ENCODE data around the gene SYT9. TPM values are rescaled to one million over a fixed set of nuclear protein-coding genes. Genes with fewer than 3 reads are reported as not detected.

SYT9 gene, protein sequence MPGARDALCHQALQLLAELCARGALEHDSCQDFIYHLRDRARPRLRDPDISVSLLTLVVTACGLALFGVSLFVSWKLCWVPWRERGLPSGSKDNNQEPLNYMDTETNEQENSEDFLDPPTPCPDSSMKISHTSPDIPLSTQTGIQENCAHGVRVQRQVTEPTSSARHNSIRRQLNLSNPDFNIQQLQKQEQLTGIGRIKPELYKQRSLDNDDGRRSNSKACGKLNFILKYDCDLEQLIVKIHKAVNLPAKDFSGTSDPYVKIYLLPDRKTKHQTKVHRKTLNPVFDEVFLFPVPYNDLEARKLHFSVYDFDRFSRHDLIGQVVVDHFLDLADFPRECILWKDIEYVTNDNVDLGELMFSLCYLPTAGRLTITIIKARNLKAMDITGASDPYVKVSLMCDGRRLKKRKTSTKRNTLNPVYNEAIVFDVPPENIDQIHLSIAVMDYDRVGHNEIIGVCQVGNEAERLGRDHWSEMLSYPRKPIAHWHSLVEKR
- 2.6 TPM for total RNA-seq
- polyA plus RNA-seq = 1.3 TPM

GRCh38 chr11:7251836-7252682, at the start of gene SYT9:
Gene SYT9, plus strand, starts transcription at chr11:7251904. Its CDS starts 283 bp downstream, at chr11:7252187.
- WGBS = under 1% methylated on average over 84 of the region's 84 CpGs
- Histone ChIP-seq H3K4me3 (ENCODE audit: low read depth, low read length) (peak within 1 kb of the TSS; percentile 54), H3K27ac (ENCODE audit: low read depth) (no peak within 1 kb of the TSS), H3K36me3 (ENCODE audit: insufficient read depth) (no peaks in the 10 kb centered on the region), H3K4me1 (ENCODE audit: insufficient read depth) (no peaks in the 10 kb centered on the region)
- DNase-seq (ENCODE audit: extremely low spot score) = no peak

DNA sequence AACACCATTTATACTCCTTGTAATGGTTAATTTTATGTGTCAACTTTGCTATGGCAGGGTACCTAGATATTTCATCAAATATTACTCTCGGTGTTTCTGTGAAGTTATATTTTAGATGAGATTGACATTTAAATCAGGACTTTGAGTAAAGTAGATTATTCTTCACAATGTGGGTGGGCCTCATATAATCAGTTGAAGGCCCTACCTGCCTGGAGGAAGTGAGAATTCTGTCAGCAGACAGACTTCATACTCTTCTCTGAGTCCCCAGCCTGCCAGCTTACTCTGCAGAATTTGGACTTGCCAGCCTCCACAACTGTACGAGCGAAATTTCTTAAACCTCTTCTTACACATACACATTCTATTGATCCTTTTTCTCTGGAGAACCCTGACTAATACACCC, 49.3 kb upstream of the SYT9 start:
- WGBS = 94% methylated on average over 3 of the region's 3 CpGs
- Histone ChIP-seq H3K4me1 (ENCODE audit: insufficient read depth) (no peaks in the 10 kb centered on the region), H3K4me3 (ENCODE audit: low read depth, low read length) (no peak overlapping the region), H3K36me3 (ENCODE audit: insufficient read depth) (no peaks in the 10 kb centered on the region), H3K27ac (ENCODE audit: low read depth) (no peak overlapping the region)
- DNase-seq (ENCODE audit: extremely low spot score) = no peak

GRCh38 chr11:7204778-7205177, 46.9 kb upstream of the SYT9 start:
- Histone ChIP-seq H3K4me3 (ENCODE audit: low read depth, low read length) (no peak overlapping the region), H3K27ac (ENCODE audit: low read depth) (no peak overlapping the region), H3K4me1 (ENCODE audit: insufficient read depth) (no peaks in the 10 kb centered on the region), H3K36me3 (ENCODE audit: insufficient read depth) (no peaks in the 10 kb centered on the region)
- no peak for DNase-seq (ENCODE audit: extremely low spot score)
- WGBS = 42% methylated on average over 4 of the region's 4 CpGs

GRCh38 chr11:7208391-7208790, 43.3 kb upstream of the SYT9 start:
- no peaks in the 10 kb centered on the region for H3K4me1 ChIP-seq (ENCODE audit: insufficient read depth)
- 79% methylated on average over 7 of the region's 7 CpGs for WGBS
- no peak overlapping the region for H3K4me3 ChIP-seq (ENCODE audit: low read depth, low read length)
- H3K36me3 ChIP-seq (ENCODE audit: insufficient read depth) = no peaks in the 10 kb centered on the region
- H3K27ac ChIP-seq (ENCODE audit: low read depth) = no peak overlapping the region
- DNase-seq (ENCODE audit: extremely low spot score) = no peak

DNA sequence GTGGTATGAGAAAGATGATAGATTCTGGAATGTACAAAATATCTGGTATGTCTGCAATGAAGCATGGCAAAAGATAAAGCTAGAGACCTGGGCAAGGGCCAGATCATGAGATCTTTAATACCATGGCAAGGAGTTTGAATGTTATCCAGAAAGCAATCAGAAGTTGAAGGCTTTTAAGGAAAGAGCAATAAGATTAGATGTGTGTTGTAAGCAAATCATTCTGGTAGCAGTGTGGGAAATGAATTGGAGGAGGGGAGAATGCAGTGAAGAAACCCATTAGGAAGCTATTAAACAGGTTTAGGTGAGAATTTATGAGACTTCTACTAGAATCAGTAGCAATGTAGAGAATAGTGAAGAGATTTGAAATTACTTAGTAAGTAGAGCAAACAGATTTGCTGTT, 32.2 kb upstream of the SYT9 start:
- no peaks in the 10 kb centered on the region for H3K36me3 ChIP-seq (ENCODE audit: insufficient read depth)
- H3K4me1 ChIP-seq (ENCODE audit: insufficient read depth) = no peaks in the 10 kb centered on the region
- no peak for DNase-seq (ENCODE audit: extremely low spot score)
- H3K4me3 ChIP-seq (ENCODE audit: low read depth, low read length) = no peak overlapping the region
- H3K27ac ChIP-seq (ENCODE audit: low read depth) = no peak overlapping the region

- WGBS = 62% methylated on average over 3 of the region's 3 CpGs
- H3K4me3 ChIP-seq (ENCODE audit: low read depth, low read length) = no peak overlapping the region
- H3K36me3 ChIP-seq (ENCODE audit: insufficient read depth) = no peaks in the 10 kb centered on the region
- DNase-seq (ENCODE audit: extremely low spot score) = no peak
- H3K4me1 ChIP-seq (ENCODE audit: insufficient read depth) = no peaks in the 10 kb centered on the region
- H3K27ac ChIP-seq (ENCODE audit: low read depth) = no peak overlapping the region
Measured at GRCh38 chr11:7220636-7221035, 31.1 kb upstream of the SYT9 start.

- Histone ChIP-seq H3K27ac (ENCODE audit: low read depth) (no peak overlapping the region), H3K4me3 (ENCODE audit: low read depth, low read length) (no peak overlapping the region), H3K4me1 (ENCODE audit: insufficient read depth) (no peaks in the 10 kb centered on the region), H3K36me3 (ENCODE audit: insufficient read depth) (no peaks in the 10 kb centered on the region)
- WGBS = 27% methylated on average over 4 of the region's 4 CpGs
- no peak for DNase-seq (ENCODE audit: extremely low spot score)
Measured at GRCh38 chr11:7222619-7223018, 29.1 kb upstream of the SYT9 start.

DNA sequence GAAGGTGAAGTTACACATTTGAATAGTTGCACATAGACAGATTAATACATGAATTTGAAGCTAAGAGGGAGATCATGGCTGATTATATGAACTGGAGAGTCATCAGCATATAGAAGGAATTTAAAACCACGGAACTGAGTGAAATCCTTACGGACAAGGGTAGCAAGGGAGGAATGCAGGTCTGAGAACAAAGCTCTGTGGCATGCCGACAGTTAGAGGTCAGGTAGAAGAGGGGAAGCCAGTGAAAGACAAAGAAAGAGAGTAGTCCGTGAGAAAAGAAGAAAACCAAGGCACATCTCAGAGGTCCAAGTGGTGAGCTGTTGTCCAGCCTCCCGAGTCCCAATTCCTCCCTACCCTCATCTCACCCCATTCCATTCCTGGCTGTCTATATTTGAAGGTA, 11.8 kb upstream of the SYT9 start:
- 52% methylated on average over 5 of the region's 5 CpGs for WGBS
- no peak for DNase-seq (ENCODE audit: extremely low spot score)
- H3K4me1 ChIP-seq (ENCODE audit: insufficient read depth) = no peaks in the 10 kb centered on the region

GRCh38 chr11:7245341-7245740, 6.4 kb upstream of the SYT9 start:
- Histone ChIP-seq H3K4me1 (ENCODE audit: insufficient read depth) (no peaks in the 10 kb centered on the region), H3K36me3 (ENCODE audit: insufficient read depth) (no peaks in the 10 kb centered on the region), H3K4me3 (ENCODE audit: low read depth, low read length) (no peak overlapping the region), H3K27ac (ENCODE audit: low read depth) (no peak overlapping the region)
- no peak for DNase-seq (ENCODE audit: extremely low spot score)
- 59% methylated on average over 3 of the region's 3 CpGs for WGBS

More for the DNA sequence above, 11.8 kb upstream of the SYT9 start:
- Histone ChIP-seq H3K4me3 (ENCODE audit: low read depth, low read length) (no peak overlapping the region), H3K27ac (ENCODE audit: low read depth) (no peak overlapping the region), H3K36me3 (ENCODE audit: insufficient read depth) (no peaks in the 10 kb centered on the region)

- no peaks in the 10 kb centered on the region for H3K4me1 ChIP-seq (ENCODE audit: insufficient read depth)
- H3K27ac ChIP-seq (ENCODE audit: low read depth) = no peak overlapping the region
- no peaks in the 10 kb centered on the region for H3K36me3 ChIP-seq (ENCODE audit: insufficient read depth)
- no peak for DNase-seq (ENCODE audit: extremely low spot score)
- 42% methylated on average over 1 of the region's 1 CpG for WGBS
- no peak overlapping the region for H3K4me3 ChIP-seq (ENCODE audit: low read depth, low read length)
Measured at GRCh38 chr11:7246179-7246578, 5.5 kb upstream of the SYT9 start.

- Histone ChIP-seq H3K4me3 (ENCODE audit: low read depth, low read length) (no peak overlapping the region), H3K27ac (ENCODE audit: low read depth) (no peak overlapping the region), H3K4me1 (ENCODE audit: insufficient read depth) (no peaks in the 10 kb centered on the region), H3K36me3 (ENCODE audit: insufficient read depth) (no peaks in the 10 kb centered on the region)
- 82% methylated on average over 3 of the region's 3 CpGs for WGBS
- no peak for DNase-seq (ENCODE audit: extremely low spot score)
Measured at GRCh38 chr11:7250166-7250565, 1.5 kb upstream of the SYT9 start.

DNA sequence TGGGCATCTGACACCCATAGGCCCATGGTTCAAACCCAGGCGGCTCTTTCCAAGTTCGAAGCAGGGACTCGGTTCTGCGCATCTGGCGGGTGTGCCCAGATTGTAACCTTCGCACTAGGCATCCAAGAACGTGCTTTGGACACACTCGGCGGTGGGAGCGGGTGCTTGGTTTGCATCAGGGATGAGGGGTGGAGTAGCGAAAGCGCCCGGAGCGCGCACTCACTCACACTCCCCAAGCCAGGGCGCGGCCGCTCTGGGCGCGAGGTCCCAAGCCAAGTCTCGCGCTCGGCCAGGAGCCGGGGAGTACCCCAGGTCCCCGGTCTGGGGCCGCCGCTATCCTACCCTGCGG, 243 bp upstream of the SYT9 start:
- DNase-seq (ENCODE audit: extremely low spot score) = no peak
- Histone ChIP-seq H3K4me3 (ENCODE audit: low read depth, low read length) (peak overlapping the region; percentile 54), H3K4me1 (ENCODE audit: insufficient read depth) (no peaks in the 10 kb centered on the region), H3K36me3 (ENCODE audit: insufficient read depth) (no peaks in the 10 kb centered on the region), H3K27ac (ENCODE audit: low read depth) (no peak overlapping the region)
- WGBS = 3% methylated on average over 28 of the region's 28 CpGs

DNA sequence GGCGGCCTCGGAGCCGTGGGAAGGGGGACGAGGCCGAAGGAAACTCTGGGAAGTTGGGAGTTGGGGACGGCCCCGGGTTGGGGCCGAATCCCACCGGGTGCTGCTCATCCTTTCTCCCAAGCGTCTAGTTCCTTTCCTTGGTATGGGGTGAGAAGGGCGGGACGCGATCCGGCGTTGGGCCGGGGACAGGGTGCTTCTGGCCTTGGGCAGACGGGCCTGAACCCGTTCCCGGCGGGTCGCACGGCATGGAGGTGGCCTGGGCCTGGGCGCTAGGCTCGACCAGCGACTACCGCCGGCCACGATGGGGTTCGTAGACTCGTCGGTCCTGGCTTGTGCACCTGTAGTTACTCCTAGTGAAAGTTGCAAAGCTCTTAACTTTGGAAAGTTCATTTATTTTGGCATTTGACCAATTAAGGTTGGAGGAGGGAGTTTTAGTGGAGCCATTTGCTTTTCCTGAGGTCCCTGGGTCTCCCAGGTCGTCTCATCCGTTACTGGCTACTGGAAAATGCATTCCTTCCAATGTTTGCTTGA, 1.0 kb downstream of the SYT9 start:
- 17% methylated on average over 33 of the region's 33 CpGs for WGBS
- DNase-seq (ENCODE audit: extremely low spot score) = no peak
- H3K36me3 ChIP-seq (ENCODE audit: insufficient read depth) = no peaks in the 10 kb centered on the region
- H3K27ac ChIP-seq (ENCODE audit: low read depth) = no peak overlapping the region
- peak overlapping the region; percentile 54 for H3K4me3 ChIP-seq (ENCODE audit: low read depth, low read length)
- no peaks in the 10 kb centered on the region for H3K4me1 ChIP-seq (ENCODE audit: insufficient read depth)

DNA sequence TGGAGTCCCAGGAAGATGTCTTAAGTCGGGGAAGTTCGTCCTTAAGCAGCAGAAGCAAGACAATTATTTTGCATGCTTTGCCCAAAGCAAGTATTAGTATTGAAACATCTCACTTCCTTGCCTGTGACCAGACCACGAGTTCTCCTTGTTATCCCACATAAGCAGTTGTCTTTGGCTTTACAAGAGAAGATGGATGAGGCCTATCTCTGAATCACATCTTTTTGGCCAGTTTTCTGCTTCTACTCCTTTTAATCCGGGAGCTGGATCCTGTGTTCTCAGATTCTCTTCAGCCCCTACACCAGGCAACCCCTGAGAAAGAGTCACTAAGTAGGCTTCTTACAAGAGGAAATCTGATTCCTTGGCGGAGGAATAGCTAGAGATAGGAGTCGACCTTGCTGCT, 2.1 kb downstream of the SYT9 start:
- 74% methylated on average over 6 of the region's 6 CpGs for whole genome bisulfite sequencing

More for the DNA sequence above, 2.1 kb downstream of the SYT9 start:
- no peak overlapping the region for H3K4me3 ChIP-seq (ENCODE audit: low read depth, low read length)
- no peaks in the 10 kb centered on the region for H3K36me3 ChIP-seq (ENCODE audit: insufficient read depth)
- no peak overlapping the region for H3K27ac ChIP-seq (ENCODE audit: low read depth)
- H3K4me1 ChIP-seq (ENCODE audit: insufficient read depth) = no peaks in the 10 kb centered on the region
- DNase-seq (ENCODE audit: extremely low spot score) = no peak
